GM23338 (cell line): ENCODE measurements around the gene CCDC3. TPM values are rescaled to one million over a fixed set of nuclear protein-coding genes. Genes with fewer than 3 reads are reported as not detected.

Experiments
- ATAC-seq: fragments of 200-7000 bp; cut with Tn5 transposase; 3 replicates; pipeline ENCODE4 v1.9.1; 2020
- DNase-seq: peaks from one replicate; pipeline ENCODE4 v3.0.0-alpha.2; 2015; ENCODE audit warnings: low spot score
- H2AFZ ChIP-seq: fragments of 200-600 bp; sonication (generic); 2 replicates; pipeline ENCODE4 v1.8.0; 2016; ENCODE audit warnings: antibody characterized with exemption, mild to moderate bottlenecking, moderate library complexity
- H3F3A ChIP-seq: fragments of 200-600 bp; sonication (generic); replicated peaks from 2 replicates; pipeline ENCODE4 v1.8.0; 2017; ENCODE audit warnings: antibody characterized with exemption, mixed run types, low read depth
- H3K27ac ChIP-seq: fragments of 200-600 bp; sonication (generic); 2 replicates; pipeline ENCODE4 v1.6.1; 2016; ENCODE audit warnings: low read depth
- H3K27me3 ChIP-seq: fragments of 200-600 bp; sonication (generic); 2 replicates; pipeline ENCODE4 v1.8.0; 2016; ENCODE audit warnings: mild to moderate bottlenecking, mixed run types, moderate library complexity; ENCODE audit not compliant: insufficient read depth
- H3K36me3 ChIP-seq: fragments of 200-600 bp; sonication (generic); 2 replicates; pipeline ENCODE4 v1.8.0; 2016; ENCODE audit warnings: mild to moderate bottlenecking; ENCODE audit not compliant: insufficient read depth
- H3K4me1 ChIP-seq: fragments of 200-600 bp; sonication (generic); 2 replicates; pipeline ENCODE4 v1.8.0; 2016; ENCODE audit warnings: mild to moderate bottlenecking, moderate library complexity; ENCODE audit not compliant: insufficient read depth
- H3K4me2 ChIP-seq: fragments of 200-600 bp; sonication (generic); 2 replicates; pipeline ENCODE4 v1.7.1; 2017; ENCODE audit warnings: mixed run types
- H3K4me3 ChIP-seq: fragments of 200-600 bp; sonication (generic); 2 replicates; pipeline ENCODE4 v1.6.1; 2016; ENCODE audit warnings: mixed run types
- H3K79me2 ChIP-seq: fragments of 200-600 bp; sonication (generic); replicated peaks from 2 replicates; pipeline ENCODE4 v1.8.0; 2017; ENCODE audit warnings: mild to moderate bottlenecking; ENCODE audit not compliant: insufficient read depth
- H3K9me2 ChIP-seq: fragments of 200-600 bp; sonication (generic); 2 replicates; pipeline ENCODE4 v1.8.0; 2017; ENCODE audit not compliant: insufficient read depth
- H4K20me1 ChIP-seq: fragments of 200-600 bp; sonication (generic); replicated peaks from 2 replicates; pipeline ENCODE4 v1.8.0; 2017; ENCODE audit warnings: mild to moderate bottlenecking; ENCODE audit not compliant: insufficient read depth
- H3K27ac Mint-ChIP-seq: 2 replicates; pipeline ENCODE4 v1.8.0; 2020; ENCODE audit warnings: inconsistent platforms, mild to moderate bottlenecking, moderate library complexity, mixed read lengths
- H3K27me3 Mint-ChIP-seq: 3 replicates; pipeline ENCODE4 v1.8.0; 2022; ENCODE audit warnings: low read depth, mild to moderate bottlenecking, moderate library complexity, mixed read lengths, inconsistent platforms; ENCODE audit not compliant: insufficient read depth, poor library complexity
- H3K36me3 Mint-ChIP-seq: 3 replicates; pipeline ENCODE4 v1.8.0; 2021; ENCODE audit warnings: low read depth, mild to moderate bottlenecking, inconsistent platforms, moderate library complexity, mixed read lengths
- H3K4me1 Mint-ChIP-seq: 3 replicates; pipeline ENCODE4 v1.8.0; 2020; ENCODE audit warnings: mild to moderate bottlenecking, inconsistent platforms, mixed read lengths
- H3K4me3 Mint-ChIP-seq: 3 replicates; pipeline ENCODE4 v1.8.0; 2021; ENCODE audit warnings: moderate library complexity, mild to moderate bottlenecking, inconsistent platforms, mixed read lengths
- H3K9me3 Mint-ChIP-seq: 3 replicates; pipeline ENCODE4 v1.8.0; 2020; ENCODE audit warnings: moderate library complexity, mild to moderate bottlenecking, inconsistent platforms, mixed read lengths
- CREB1 ChIP-seq: fragments of 250-450 bp; sonication (Bioruptor Pico); IDR thresholded peaks from 2 replicates; pipeline ENCODE4 v1.5.0; 2020; ENCODE audit warnings: low read depth, mild to moderate bottlenecking, moderate library complexity
- CTCF ChIP-seq, 2 experiments: fragments of 200-600 bp in 1 of 2; sonication (generic) in 1 of 2; conservative IDR thresholded peaks; 2 replicates each; pipeline versions ENCODE4 v1.5.1 to v1.6.1; 2016 to 2017; ENCODE audit warnings: antibody characterized with exemption in 2 of 2, low read depth in 2 of 2, mild to moderate bottlenecking in 2 of 2, moderate library complexity in 1 of 2
- ETS1 ChIP-seq: IDR thresholded peaks from 2 replicates; pipeline ENCODE4 v1.6.1; 2016; ENCODE audit warnings: antibody characterized with exemption
- EZH2 ChIP-seq: fragments of 200-600 bp; sonication (generic); IDR thresholded peaks from one replicate; pipeline ENCODE4 v1.8.0; 2017; ENCODE audit warnings: antibody characterized with exemption, mild to moderate bottlenecking, low read depth; ENCODE audit not compliant: unreplicated experiment
- EZH2phosphoT487 ChIP-seq: fragments of 200-600 bp; sonication (generic); IDR thresholded peaks from one replicate; pipeline ENCODE4 v1.8.1; 2018; ENCODE audit warnings: antibody characterized with exemption; ENCODE audit not compliant: unreplicated experiment
- NANOG ChIP-seq: IDR thresholded peaks from 2 replicates; pipeline ENCODE4 v1.6.1; 2016; ENCODE audit warnings: antibody characterized with exemption, borderline replicate concordance
- POLR2AphosphoS5 ChIP-seq: IDR thresholded peaks from 2 replicates; pipeline ENCODE4 v1.6.1; 2016; ENCODE audit warnings: antibody characterized with exemption, low read depth
- REST ChIP-seq: IDR thresholded peaks from one replicate; pipeline ENCODE4 v1.6.1; 2018; ENCODE audit warnings: antibody characterized with exemption; ENCODE audit not compliant: unreplicated experiment
- ZNF114 ChIP-seq: fragments of 250-450 bp; sonication (Bioruptor Pico); IDR thresholded peaks from 2 replicates; pipeline ENCODE4 v1.5.0; 2020; ENCODE audit warnings: mild to moderate bottlenecking, moderate library complexity
- ZNF331 ChIP-seq: fragments of 250-450 bp; sonication (Bioruptor Pico); IDR thresholded peaks from 2 replicates; pipeline ENCODE4 v1.5.0; 2020; ENCODE audit warnings: low read depth, mild to moderate bottlenecking, moderate library complexity
- ZNF462 ChIP-seq: fragments of 250-450 bp; sonication (Bioruptor Pico); IDR thresholded peaks from 2 replicates; pipeline ENCODE4 v1.5.0; 2020; ENCODE audit warnings: mild to moderate bottlenecking, moderate library complexity
- polyA plus RNA-seq: library from polyadenylated mRNA; unstranded; fragments of >200 nt; fragmentation: Nextera tagmentation; extraction: Ambion mirVana; gene quantifications from 2 replicates; pipeline ENCODE4 v1.2.1, GENCODE V29; 2016
- total RNA-seq: library from RNA; depleted of rRNA; stranded (reverse); fragments of >200 nt; shearing (Covaris generic); gene quantifications from 2 replicates; pipeline ENCODE4 v1.2.3, GENCODE V29; 2014

The CCDC3 gene
- total and polyA plus RNA-seq, 2 experiments from 2014 or later, result 1.4 to 5.2 TPM

GRCh38 chr10:12909836-12910185, 91.7 kb downstream of the CCDC3 start:
- ATAC-seq, result no peak
- no peaks in the 10 kb centered on the region for H3F3A ChIP-seq

More at GRCh38 chr10:12909836-12910185, 91.7 kb downstream of the CCDC3 start:
- TF ChIP-seq ZNF114 (CRISPR knock-in tag) (no peak), ETS1 (no peak), ZNF331 (no peak), ZNF462 (CRISPR knock-in tag) (no peak), REST (no peak), EZH2 (no peak), CTCF (conservative IDR thresholded peaks at IDR 0.05; ENCODE audit: low read depth in 2 of 2) (no peak), CREB1 (no peak), POLR2AphosphoS5 (no peak), EZH2phosphoT487 (no peak), NANOG (no peak)
- Histone ChIP-seq H3K36me3 (no peaks in the 10 kb centered on the region), H3K9me2 (no peaks in the 10 kb centered on the region), H3K4me1 (no peaks in the 10 kb centered on the region), H3K27me3 (no peaks in the 10 kb centered on the region), H3K27ac (no peak overlapping the region), H4K20me1 (no peaks in the 10 kb centered on the region), H3K4me3 (no peak overlapping the region), H3K4me2 (no peak overlapping the region), H3K79me2 (no peaks in the 10 kb centered on the region), H2AFZ (no peak overlapping the region)
- Mint-ChIP-seq H3K36me3 (no peaks in the 10 kb centered on the region), H3K27ac (no peak overlapping the region), H3K9me3 (no peaks in the 10 kb centered on the region), H3K4me1 (no peaks in the 10 kb centered on the region), H3K27me3 (peaks cover 9% of the 10 kb centered on the region), H3K4me3 (no peak overlapping the region)
- no peak for DNase-seq
